IPS-11a (cell line): ENCODE data around the gene CHRD.

ENCODE experiments used
- H3K4me3 ChIP-seq: one replicate; pipeline ENCODE4 v1.5.1; 2013; ENCODE audit warnings: low read depth, low read length, control low read depth

The CHRD gene

GRCh38 chr3:184380627-184381260 lies 890 bp downstream of the CHRD start:
- H3K4me3 ChIP-seq = peak overlapping the region; percentile 47

GRCh38 chr3:184381261-184382224 lies 1.7 kb downstream of the CHRD start:
- no peak overlapping the region for H3K4me3 ChIP-seq

- no peak overlapping the region for H3K4me3 ChIP-seq
Measured at GRCh38 chr3:184382326-184383032, 2.6 kb downstream of the CHRD start.

GRCh38 chr3:184383033-184383740 lies 3.3 kb downstream of the CHRD start:
- no peak overlapping the region for H3K4me3 ChIP-seq

GRCh38 chr3:184384342-184384741 lies 4.5 kb downstream of the CHRD start:
- H3K4me3 ChIP-seq = no peak overlapping the region

- no peak overlapping the region for H3K4me3 ChIP-seq
Measured at GRCh38 chr3:184384856-184385422, 5.1 kb downstream of the CHRD start.

- no peak overlapping the region for H3K4me3 ChIP-seq
Measured at GRCh38 chr3:184386047-184386806, 6.4 kb downstream of the CHRD start.

- no peak overlapping the region for H3K4me3 ChIP-seq
Measured at GRCh38 chr3:184387174-184387714, 7.4 kb downstream of the CHRD start.

GRCh38 chr3:184388164-184388935 lies 8.5 kb downstream of the CHRD start:
- no peak overlapping the region for H3K4me3 ChIP-seq

GRCh38 chr3:184388936-184389230 lies 9.0 kb downstream of the CHRD start:
- no peak overlapping the region for H3K4me3 ChIP-seq

- no peak overlapping the region for H3K4me3 ChIP-seq
Measured at GRCh38 chr3:184389384-184389783, 9.5 kb downstream of the CHRD start.

GRCh38 chr3:184389935-184390528 lies 10.2 kb downstream of the CHRD start:
- no peak overlapping the region for H3K4me3 ChIP-seq

GRCh38 chr3:184391266-184391665 lies 11.4 kb downstream of the CHRD start:
- H3K4me3 ChIP-seq = no peak overlapping the region

- H3K4me3 ChIP-seq = no peak overlapping the region
Measured at GRCh38 chr3:184395320-184395660, 15.4 kb downstream of the CHRD start.

GRCh38 chr3:184399410-184399809 lies 19.6 kb downstream of the CHRD start:
- H3K4me3 ChIP-seq = no peak overlapping the region

GRCh38 chr3:184405075-184406030 lies 25.5 kb downstream of the CHRD start:
- H3K4me3 ChIP-seq = no peak overlapping the region

- no peak overlapping the region for H3K4me3 ChIP-seq
Measured at GRCh38 chr3:184409331-184409926, 29.6 kb downstream of the CHRD start.
